Stromal cell of bone marrow (primary cell): ENCODE results near the gene CHN2.
"Not testable (repeated sequence)": the region's sequence is repeated elsewhere in the genome, so short reads cannot be mapped to it uniquely, and the experiment has no call there.

Experiments
- DNase-seq: peaks from one replicate; pipeline ENCODE4 v3.0.0-alpha.2; 2012; ENCODE audit warnings: low read depth

CHN2 gene

GRCh38 chr7:29256693-29257002, 62.1 kb downstream of the CHN2 start:
- DNase-seq = no peak

- DNase-seq = no peak
Observed at GRCh38 chr7:29258951-29259350, 64.4 kb downstream of the CHN2 start.

- DNase-seq = no peak
Observed at GRCh38 chr7:29262191-29262917, 67.8 kb downstream of the CHN2 start.

- not testable (repeated sequence) for DNase-seq
Observed at GRCh38 chr7:29263601-29264207, 69.1 kb downstream of the CHN2 start.

GRCh38 chr7:29265208-29265923, 70.8 kb downstream of the CHN2 start:
- peak; percentile 29 for DNase-seq

GRCh38 chr7:29269935-29270334, 75.4 kb downstream of the CHN2 start:
- no peak for DNase-seq

- no peak for DNase-seq
Observed at GRCh38 chr7:29270594-29271318, 76.2 kb downstream of the CHN2 start.

- DNase-seq = no peak
Observed at GRCh38 chr7:29271319-29271658, 76.7 kb downstream of the CHN2 start.

- DNase-seq = no peak
Observed at GRCh38 chr7:29272057-29272456, 77.5 kb downstream of the CHN2 start.

- DNase-seq = peak; percentile 23
Observed at GRCh38 chr7:29274146-29275017, 79.8 kb downstream of the CHN2 start.

GRCh38 chr7:29275018-29275318, 80.4 kb downstream of the CHN2 start:
- no peak for DNase-seq

GRCh38 chr7:29275493-29275892, 80.9 kb downstream of the CHN2 start:
- DNase-seq = no peak

- no peak for DNase-seq
Observed at GRCh38 chr7:29276199-29276598, 81.6 kb downstream of the CHN2 start.

GRCh38 chr7:29276806-29277205, 82.2 kb downstream of the CHN2 start:
- DNase-seq = no peak

GRCh38 chr7:29277436-29278215, 83.1 kb downstream of the CHN2 start:
- DNase-seq = no peak

- DNase-seq = no peak
Observed at GRCh38 chr7:29278337-29279069, 83.9 kb downstream of the CHN2 start.

- DNase-seq = no peak
Observed at GRCh38 chr7:29281782-29282541, 87.4 kb downstream of the CHN2 start.

GRCh38 chr7:29282819-29283414, 88.3 kb downstream of the CHN2 start:
- DNase-seq = no peak

GRCh38 chr7:29284696-29285443, 90.3 kb downstream of the CHN2 start:
- DNase-seq = no peak
